HCT116 (cell line): ENCODE data around the gene NFIX. TPM values are rescaled to one million over a fixed set of nuclear protein-coding genes. Genes with fewer than 3 reads are reported as not detected.

Source experiments
- ATAC-seq: fragments of 200-7000 bp; cut with Tn5 transposase; 2 replicates; pipeline ENCODE4 v1.9.1; 2020; ENCODE audit warnings: mild to moderate bottlenecking, moderate library complexity
- BruUV-seq: library from RNA; stranded (reverse); fragments of 400-500 nt; replicated peaks from 2 replicates; lab custom pipeline; 2021; lab: Mats Ljungman, UMichigan
- CTCF ChIA-PET: fragments of 300-600 bp; sonication (Branson Sonifier 250); formaldehyde crosslinking; loops from one replicate; lab custom pipeline; 2021; ENCODE audit warnings: antibody characterized with exemption; lab: Charles Lee
- POLR2A ChIA-PET: fragments of 300-600, 350-600 bp; sonication (Branson Sonifier 250); formaldehyde crosslinking; loops from one replicate; lab custom pipeline; 2021; ENCODE audit warnings: antibody characterized with exemption; lab: Charles Lee
- RAD21 ChIA-PET, 2 experiments: fragments of 300-600 bp; sonication (Branson Sonifier 250); formaldehyde crosslinking; loops; one replicate each; lab custom pipeline; 2023; ENCODE audit warnings: low total read pairs in 2 of 2; ENCODE audit not compliant: uncharacterized antibody in 2 of 2, unreplicated experiment in 2 of 2, low non-redundant PET in 1 of 2; lab: Charles Lee
- DNase-seq: peaks from one replicate; pipeline ENCODE4 v3.0.0-alpha.2; 2010; ENCODE audit warnings: low read depth, low spot score
- H2AFZ ChIP-seq: fragments of 200-600 bp; shearing (Covaris generic), sonication (generic); 2 replicates; pipeline ENCODE4 v1.6.1; 2017; ENCODE audit warnings: low read depth, mixed run types, mixed read lengths, antibody characterized with exemption, low read length; ENCODE audit not compliant: poor library complexity, severe bottlenecking
- H3K27ac ChIP-seq: 2 replicates; pipeline ENCODE4 v1.5.1; 2012; ENCODE audit warnings: low read depth, low read length
- H3K27me3 ChIP-seq: fragments of 200-600 bp; sonication (generic); 2 replicates; pipeline ENCODE4 v1.6.1; 2016; ENCODE audit warnings: mixed run types, low read length, mixed read lengths; ENCODE audit not compliant: insufficient read depth
- H3K36me3 ChIP-seq, 2 experiments: fragments of 200-500 bp in 1 of 2; fragments of 200-600 bp in 1 of 2; sonication (Bioruptor generic) in 1 of 2; sonication (generic) in 1 of 2; 2 replicates each; pipeline versions ENCODE4 v1.5.1 to v1.6.1; 2014 to 2016; ENCODE audit warnings: low read length in 2 of 2, inconsistent platforms in 1 of 2, mixed read lengths in 1 of 2, mixed run types in 1 of 2; ENCODE audit not compliant: insufficient read depth in 2 of 2, control insufficient read depth in 1 of 2
- H3K4me1 ChIP-seq, 2 experiments: fragments of 200-600 bp in 1 of 2; sonication (generic) in 1 of 2; 2 replicates each; pipeline versions ENCODE4 v1.5.1 to v1.6.1; 2012 to 2017; ENCODE audit warnings: low read length in 2 of 2, inconsistent platforms in 1 of 2, mild to moderate bottlenecking in 1 of 2, mixed read lengths in 1 of 2, mixed run types in 1 of 2, moderate library complexity in 1 of 2; ENCODE audit not compliant: insufficient read depth in 2 of 2, control insufficient read depth in 1 of 2
- H3K4me2 ChIP-seq: fragments of 200-600 bp; sonication (generic); 2 replicates; pipeline ENCODE4 v1.6.1; 2017; ENCODE audit warnings: mixed run types, low read length, mixed read lengths
- H3K4me3 ChIP-seq, 2 experiments: fragments of 200-600 bp in 1 of 2; sonication (generic) in 1 of 2; replicated peaks in 1 of 2; 2 replicates each; pipeline ENCODE4 v1.5.1; 2011 to 2016; ENCODE audit warnings: low read length in 2 of 2, control low read depth in 1 of 2, low read depth in 1 of 2, mild to moderate bottlenecking in 1 of 2, mixed read lengths in 1 of 2, mixed run types in 1 of 2
- H3K79me2 ChIP-seq: fragments of 200-600 bp; sonication (generic); 2 replicates; pipeline ENCODE4 v1.6.1; 2017; ENCODE audit warnings: mild to moderate bottlenecking, mixed run types, low read length, moderate library complexity, mixed read lengths; ENCODE audit not compliant: insufficient read depth
- H3K9ac ChIP-seq: fragments of 200-600 bp; sonication (generic); 2 replicates; pipeline ENCODE4 v1.6.1; 2016; ENCODE audit warnings: low read length, mixed read lengths
- H3K9me2 ChIP-seq: fragments of 200-600 bp; sonication (generic), shearing (Covaris generic); 2 replicates; pipeline ENCODE4 v1.6.1; 2017; ENCODE audit warnings: mixed run types, mild to moderate bottlenecking, moderate library complexity; ENCODE audit not compliant: insufficient read depth
- H3K9me3 ChIP-seq, 2 experiments: fragments of 200-500 bp in 1 of 2; fragments of 200-600 bp in 1 of 2; sonication (Bioruptor generic) in 1 of 2; sonication (generic) in 1 of 2; 2 replicates each; pipeline ENCODE4 v1.6.1; 2014 to 2017; ENCODE audit warnings: low read length in 2 of 2, mixed read lengths in 2 of 2, inconsistent platforms in 1 of 2, low read depth in 1 of 2, mild to moderate bottlenecking in 1 of 2, mixed run types in 1 of 2, moderate library complexity in 1 of 2; ENCODE audit not compliant: control insufficient read depth in 1 of 2, insufficient read depth in 1 of 2
- H4K20me1 ChIP-seq: fragments of 200-600 bp; sonication (generic), shearing (Covaris generic); 2 replicates; pipeline ENCODE4 v1.6.1; 2017; ENCODE audit warnings: mixed run types, mild to moderate bottlenecking, moderate library complexity; ENCODE audit not compliant: insufficient read depth
- CBX3 ChIP-seq: IDR thresholded peaks from 2 replicates; pipeline ENCODE4 v1.6.1; 2012; ENCODE audit warnings: low read depth
- EGR1 ChIP-seq: IDR thresholded peaks from 2 replicates; pipeline ENCODE4 v1.6.1; 2012; ENCODE audit warnings: low read depth
- EZH2 ChIP-seq: fragments of 200-600 bp; sonication (generic); IDR thresholded peaks from 2 replicates; pipeline ENCODE4 v1.6.1; 2017; ENCODE audit warnings: antibody characterized with exemption, mixed run types
- EZH2phosphoT487 ChIP-seq: fragments of 200-600 bp; IDR thresholded peaks from 2 replicates; pipeline ENCODE4 v1.6.1; 2018; ENCODE audit warnings: antibody characterized with exemption, borderline replicate concordance
- FOSL1 ChIP-seq: IDR thresholded peaks from 2 replicates; pipeline ENCODE4 v1.6.1; 2012; ENCODE audit warnings: low read depth
- JUND ChIP-seq: IDR thresholded peaks from 2 replicates; pipeline ENCODE4 v1.6.1; 2012
- POLR2A ChIP-seq: IDR thresholded peaks from 2 replicates; pipeline ENCODE4 v1.7.0; 2011; ENCODE audit warnings: borderline replicate concordance; ENCODE audit not compliant: insufficient read depth, insufficient read length; ENCODE audit errors: extremely low read depth
- REST ChIP-seq: IDR thresholded peaks from 2 replicates; pipeline ENCODE4 v1.6.1; 2012; ENCODE audit warnings: low read depth
- SIN3A ChIP-seq: IDR thresholded peaks from 2 replicates; pipeline ENCODE4 v1.6.1; 2012; ENCODE audit warnings: low read depth
- SP1 ChIP-seq: IDR thresholded peaks from 2 replicates; pipeline ENCODE4 v1.6.1; 2012; ENCODE audit warnings: low read depth
- TCF7L2 ChIP-seq: IDR thresholded peaks from 2 replicates; pipeline ENCODE4 v1.7.0; 2011; ENCODE audit warnings: borderline replicate concordance, inconsistent platforms; ENCODE audit not compliant: insufficient read depth, insufficient read length; ENCODE audit errors: extremely low read depth
- YY1 ChIP-seq: IDR thresholded peaks from 2 replicates; pipeline ENCODE4 v1.6.1; 2011; ENCODE audit warnings: low read length, low read depth, moderate library complexity, mild to moderate bottlenecking; ENCODE audit not compliant: insufficient replicate concordance; ENCODE audit errors: extremely low read depth
- ZFX ChIP-seq: fragments of 450-650 bp; IDR thresholded peaks from 2 replicates; pipeline ENCODE4 v1.6.1; 2017
- ZNF274 ChIP-seq: fragments of 200-500 bp; sonication (Bioruptor generic); IDR thresholded peaks from 2 replicates; pipeline ENCODE4 v1.6.1; 2014; ENCODE audit warnings: mild to moderate bottlenecking, low read depth, low read length, inconsistent platforms
- intact Hi-C: fragments of 100-400 bp; cut with micrococcal nuclease; formaldehyde crosslinking; loops from 2 replicates; pipeline ENCODE4 v1.10.0; 2022
- total RNA-seq: library from RNA; stranded (reverse); gene quantifications from one replicate; pipeline ENCODE4 v1.2.1, GENCODE V29; 2021; ENCODE audit not compliant: unreplicated experiment
- TF ChIP-seq, protein P1 (sequence below): IDR thresholded peaks from 2 replicates; pipeline ENCODE4 v1.6.1; 2011; ENCODE audit warnings: mild to moderate bottlenecking, low read length, moderate library complexity; ENCODE audit not compliant: insufficient replicate concordance; ENCODE audit errors: extremely low read depth
- TF ChIP-seq, protein P2 (sequence below), 3 experiments: fragments of 200-600 bp in 1 of 3; sonication (generic) in 1 of 3; IDR thresholded peaks in 2 of 3; conservative IDR thresholded peaks in 1 of 3; 2 replicates each; pipeline ENCODE4 v1.5.1; 2012 to 2017; ENCODE audit warnings: low read depth in 2 of 3, low read length in 2 of 3, antibody characterized with exemption in 1 of 3, borderline replicate concordance in 1 of 3, control low read depth in 1 of 3, mild to moderate bottlenecking in 1 of 3, mixed read lengths in 1 of 3, mixed run types in 1 of 3, moderate library complexity in 1 of 3; ENCODE audit not compliant: insufficient read depth in 1 of 3

Gene NFIX
- total RNA-seq, 1 experiment from 2014 or later, result 34.8 TPM

GRCh38 chr19:13001502-13002165, 6.4 kb downstream of the NFIX start:
- Histone ChIP-seq H3K9me2 (no peaks in the 10 kb centered on the region), H3K4me3 (no peak overlapping the region), H3K4me2 (no peak overlapping the region), H3K4me1 (peaks cover 2 to 6% of the 10 kb centered on the region in 2 experiments; a peak in 3 of 4 replicates), H3K36me3 (peaks cover 0 to 5% of the 10 kb centered on the region in 2 experiments; a peak in 1 of 4 replicates), H2AFZ (no peak overlapping the region), H3K9me3 (no peaks in the 10 kb centered on the region), H3K27me3 (no peaks in the 10 kb centered on the region), H4K20me1 (no peaks in the 10 kb centered on the region), H3K9ac (no peak overlapping the region), H3K27ac (no peak overlapping the region), H3K79me2 (peaks cover 16% of the 10 kb centered on the region; the same call in 1 of the 2 replicates)
- BruUV-seq, result no TSS peak
- intact Hi-C loops, result no loop called here
- ATAC-seq, result no peak
- no peak for DNase-seq
- POLR2A ChIA-PET, result no interaction called here
- CTCF ChIA-PET, result no interaction called here
- RAD21 ChIA-PET, result no interaction called here
- TF ChIP-seq EZH2 (no peak), EZH2phosphoT487 (no peak), POLR2A (no peak), ZNF274 (no peak), SP1 (no peak), REST (no peak), TCF7L2 (no peak), CBX3 (no peak), ZFX (no peak), EGR1 (no peak), FOSL1 (no peak), JUND (no peak), YY1 (no peak), SIN3A (no peak)
- TF ChIP-seq, protein P1, sequence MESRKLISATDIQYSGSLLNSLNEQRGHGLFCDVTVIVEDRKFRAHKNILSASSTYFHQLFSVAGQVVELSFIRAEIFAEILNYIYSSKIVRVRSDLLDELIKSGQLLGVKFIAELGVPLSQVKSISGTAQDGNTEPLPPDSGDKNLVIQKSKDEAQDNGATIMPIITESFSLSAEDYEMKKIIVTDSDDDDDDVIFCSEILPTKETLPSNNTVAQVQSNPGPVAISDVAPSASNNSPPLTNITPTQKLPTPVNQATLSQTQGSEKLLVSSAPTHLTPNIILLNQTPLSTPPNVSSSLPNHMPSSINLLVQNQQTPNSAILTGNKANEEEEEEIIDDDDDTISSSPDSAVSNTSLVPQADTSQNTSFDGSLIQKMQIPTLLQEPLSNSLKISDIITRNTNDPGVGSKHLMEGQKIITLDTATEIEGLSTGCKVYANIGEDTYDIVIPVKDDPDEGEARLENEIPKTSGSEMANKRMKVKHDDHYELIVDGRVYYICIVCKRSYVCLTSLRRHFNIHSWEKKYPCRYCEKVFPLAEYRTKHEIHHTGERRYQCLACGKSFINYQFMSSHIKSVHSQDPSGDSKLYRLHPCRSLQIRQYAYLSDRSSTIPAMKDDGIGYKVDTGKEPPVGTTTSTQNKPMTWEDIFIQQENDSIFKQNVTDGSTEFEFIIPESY, result no peak
- TF ChIP-seq, protein P2, sequence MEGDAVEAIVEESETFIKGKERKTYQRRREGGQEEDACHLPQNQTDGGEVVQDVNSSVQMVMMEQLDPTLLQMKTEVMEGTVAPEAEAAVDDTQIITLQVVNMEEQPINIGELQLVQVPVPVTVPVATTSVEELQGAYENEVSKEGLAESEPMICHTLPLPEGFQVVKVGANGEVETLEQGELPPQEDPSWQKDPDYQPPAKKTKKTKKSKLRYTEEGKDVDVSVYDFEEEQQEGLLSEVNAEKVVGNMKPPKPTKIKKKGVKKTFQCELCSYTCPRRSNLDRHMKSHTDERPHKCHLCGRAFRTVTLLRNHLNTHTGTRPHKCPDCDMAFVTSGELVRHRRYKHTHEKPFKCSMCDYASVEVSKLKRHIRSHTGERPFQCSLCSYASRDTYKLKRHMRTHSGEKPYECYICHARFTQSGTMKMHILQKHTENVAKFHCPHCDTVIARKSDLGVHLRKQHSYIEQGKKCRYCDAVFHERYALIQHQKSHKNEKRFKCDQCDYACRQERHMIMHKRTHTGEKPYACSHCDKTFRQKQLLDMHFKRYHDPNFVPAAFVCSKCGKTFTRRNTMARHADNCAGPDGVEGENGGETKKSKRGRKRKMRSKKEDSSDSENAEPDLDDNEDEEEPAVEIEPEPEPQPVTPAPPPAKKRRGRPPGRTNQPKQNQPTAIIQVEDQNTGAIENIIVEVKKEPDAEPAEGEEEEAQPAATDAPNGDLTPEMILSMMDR (IDR thresholded peaks at IDR 0.05 in 2 of 3, conservative IDR thresholded peaks at IDR 0.05 in 1 of 3; ENCODE audit: borderline replicate concordance in 1 of 3, insufficient read depth in 1 of 3, low read depth in 2 of 3, low read length in 2 of 3), result no peak
